Fibroblast of the aortic adventitia (primary cell): Measurements from ENCODE around the gene IQGAP1. TPM values are rescaled to one million over a fixed set of nuclear protein-coding genes. Genes with fewer than 3 reads are reported as not detected.

Source experiments
- DNase-seq: peaks from one replicate; pipeline ENCODE4 v3.0.0-alpha.2; 2010; ENCODE audit warnings: low read depth
- H3K4me3 ChIP-seq: 2 replicates; pipeline ENCODE4 v1.5.1; 2011; ENCODE audit warnings: low read depth, mild to moderate bottlenecking, control low read depth, low read length, moderate library complexity
- total RNA-seq: library from RNA; depleted of rRNA; stranded (reverse); fragments of >200 nt; gene quantifications from 2 replicates; pipeline ENCODE4 v1.2.3, GENCODE V29; 2012; ENCODE audit warnings: low replicate concordance
- TF ChIP-seq, protein P1 (sequence below): IDR thresholded peaks from 2 replicates; pipeline ENCODE4 v1.5.1; 2011; ENCODE audit warnings: mild to moderate bottlenecking, low read length, control low read depth, inconsistent platforms; ENCODE audit not compliant: insufficient read depth

The IQGAP1 gene
- total RNA-seq, 1 donor, result 289 TPM

DNA sequence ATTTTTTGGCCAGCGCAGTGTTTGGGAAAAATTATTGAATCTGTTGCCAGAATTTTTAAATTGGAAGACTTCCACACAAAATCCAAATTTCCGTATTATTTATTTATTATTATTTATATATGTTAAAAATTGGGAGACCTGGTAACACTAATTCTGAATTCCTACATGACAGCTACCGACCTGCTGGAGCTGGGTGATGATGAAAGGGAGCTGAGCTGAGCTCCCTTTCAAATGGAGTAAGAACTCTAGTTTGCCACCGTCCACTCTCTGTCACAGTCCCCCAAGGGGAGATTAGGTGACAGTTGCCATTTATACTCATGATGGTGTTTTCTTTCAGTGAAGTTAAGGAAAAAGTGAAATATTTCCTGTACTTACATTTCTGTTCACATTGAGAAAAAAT is 143.1 kb downstream of the IQGAP1 start:
- TF ChIP-seq, protein P1, sequence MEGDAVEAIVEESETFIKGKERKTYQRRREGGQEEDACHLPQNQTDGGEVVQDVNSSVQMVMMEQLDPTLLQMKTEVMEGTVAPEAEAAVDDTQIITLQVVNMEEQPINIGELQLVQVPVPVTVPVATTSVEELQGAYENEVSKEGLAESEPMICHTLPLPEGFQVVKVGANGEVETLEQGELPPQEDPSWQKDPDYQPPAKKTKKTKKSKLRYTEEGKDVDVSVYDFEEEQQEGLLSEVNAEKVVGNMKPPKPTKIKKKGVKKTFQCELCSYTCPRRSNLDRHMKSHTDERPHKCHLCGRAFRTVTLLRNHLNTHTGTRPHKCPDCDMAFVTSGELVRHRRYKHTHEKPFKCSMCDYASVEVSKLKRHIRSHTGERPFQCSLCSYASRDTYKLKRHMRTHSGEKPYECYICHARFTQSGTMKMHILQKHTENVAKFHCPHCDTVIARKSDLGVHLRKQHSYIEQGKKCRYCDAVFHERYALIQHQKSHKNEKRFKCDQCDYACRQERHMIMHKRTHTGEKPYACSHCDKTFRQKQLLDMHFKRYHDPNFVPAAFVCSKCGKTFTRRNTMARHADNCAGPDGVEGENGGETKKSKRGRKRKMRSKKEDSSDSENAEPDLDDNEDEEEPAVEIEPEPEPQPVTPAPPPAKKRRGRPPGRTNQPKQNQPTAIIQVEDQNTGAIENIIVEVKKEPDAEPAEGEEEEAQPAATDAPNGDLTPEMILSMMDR, result no peak
- H3K4me3 ChIP-seq, result peak overlapping the region; percentile 85
- DNase-seq, result no peak

DNA sequence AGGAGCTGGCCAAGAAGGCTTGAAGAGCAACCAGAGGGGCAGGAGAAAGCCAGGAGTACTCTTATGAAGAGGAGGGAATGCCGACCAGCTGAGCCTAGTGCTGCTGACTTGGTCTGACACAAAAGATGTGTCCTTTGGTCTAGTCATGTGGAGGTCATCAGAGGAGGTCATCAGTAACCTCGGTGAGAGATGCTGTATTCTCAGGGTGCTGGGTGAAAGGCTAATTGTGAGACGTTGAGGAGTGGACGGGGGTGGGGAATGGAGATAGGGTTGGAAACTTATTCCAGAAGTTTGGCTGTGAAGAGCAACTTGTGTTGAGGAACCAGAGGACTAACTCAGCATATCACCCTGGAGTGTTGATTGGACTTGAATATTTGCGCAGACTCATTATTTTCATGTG is 147.2 kb downstream of the IQGAP1 start:
- TF ChIP-seq, protein P1, result no peak
- DNase-seq, result no peak
- no peak overlapping the region for H3K4me3 ChIP-seq

- TF ChIP-seq, protein P1, result no peak
Observed at GRCh38 chr15:90539789-90540188, 151.7 kb downstream of the IQGAP1 start.

DNA sequence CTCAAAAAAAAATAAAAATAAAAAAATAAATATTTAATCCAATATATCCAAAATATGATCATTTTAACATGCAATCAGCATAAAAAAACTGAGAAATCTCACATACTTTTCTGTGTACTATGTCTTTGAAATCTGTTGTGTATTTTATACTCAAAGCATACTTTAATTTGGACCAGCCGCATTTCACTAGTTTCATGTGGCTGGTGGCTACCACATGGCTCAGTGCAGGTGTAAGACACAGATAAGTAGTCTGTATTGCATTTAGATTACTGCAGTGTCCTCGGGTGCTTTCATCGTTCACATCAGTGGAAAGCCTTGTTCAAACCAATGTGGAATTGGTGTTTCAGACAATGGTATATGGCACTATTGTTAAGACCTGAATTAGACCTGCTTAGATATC is 152.7 kb downstream of the IQGAP1 start:
- DNase-seq, result no peak
- TF ChIP-seq, protein P1, result no peak
- no peak overlapping the region for H3K4me3 ChIP-seq

More at GRCh38 chr15:90539789-90540188, 151.7 kb downstream of the IQGAP1 start:
- no peak overlapping the region for H3K4me3 ChIP-seq
- DNase-seq, result no peak

- TF ChIP-seq, protein P1, result no peak
- no peak for DNase-seq
Observed at GRCh38 chr15:90545095-90545494, 157.1 kb downstream of the IQGAP1 start.

GRCh38 chr15:90547540-90547939 is 159.5 kb downstream of the IQGAP1 start:
- DNase-seq, result no peak
- H3K4me3 ChIP-seq, result no peak overlapping the region
- TF ChIP-seq, protein P1, result no peak

More at GRCh38 chr15:90545095-90545494, 157.1 kb downstream of the IQGAP1 start:
- no peak overlapping the region for H3K4me3 ChIP-seq

DNA sequence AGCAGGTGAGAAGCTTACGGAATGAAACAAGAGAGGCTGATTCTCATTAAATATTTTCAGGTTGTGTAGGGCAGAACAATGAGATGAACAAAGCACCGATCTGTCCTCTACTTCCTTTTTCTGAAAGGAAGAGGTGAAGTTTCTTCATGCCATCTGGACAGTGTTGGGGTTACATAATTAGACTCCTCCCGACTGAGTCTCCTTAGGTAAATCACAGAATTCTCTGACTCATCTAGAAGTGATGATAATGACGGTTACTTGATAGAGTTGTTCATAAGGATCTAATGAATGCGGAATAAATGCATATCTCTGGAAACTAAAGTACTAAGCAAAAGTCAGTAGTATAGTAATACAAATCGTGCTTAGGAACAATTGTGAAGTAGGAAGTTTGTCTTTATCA is 162.9 kb downstream of the IQGAP1 start:
- no peak overlapping the region for H3K4me3 ChIP-seq
- no peak for DNase-seq
- TF ChIP-seq, protein P1, result no peak
